Urinary bladder (tissue), 4 donors: Measurements from ENCODE around the gene NR1I3. TPM values are rescaled to one million over a fixed set of nuclear protein-coding genes. Genes with fewer than 3 reads are reported as not detected.

Experiments used
- DNase-seq: peaks from one replicate; pipeline ENCODE4 v3.0.0-alpha.2; 2015; ENCODE audit errors: extremely low spot score
- H3K27ac ChIP-seq: one replicate; pipeline ENCODE4 v1.5.1; 2013; ENCODE audit warnings: low read depth, mild to moderate bottlenecking, moderate library complexity
- H3K36me3 ChIP-seq: one replicate; pipeline ENCODE4 v1.6.1; 2013; ENCODE audit warnings: mild to moderate bottlenecking, moderate library complexity; ENCODE audit not compliant: insufficient read depth
- H3K4me1 ChIP-seq: one replicate; pipeline ENCODE4 v1.6.1; 2013; ENCODE audit warnings: mild to moderate bottlenecking, moderate library complexity; ENCODE audit not compliant: insufficient read depth
- H3K4me3 ChIP-seq: one replicate; pipeline ENCODE4 v1.5.1; 2013; ENCODE audit warnings: low read depth, low read length
- WGBS: extraction: QIAGEN DNeasy Blood & Tissue Kit; methylation state at CpG from one replicate; pipeline ENCODE4 v1.1.7; 2013; 5-methylcytosine and 5-hydroxymethylcytosine counted together
- polyA plus RNA-seq: library from polyadenylated mRNA; stranded (reverse); fragments of 200-250 nt; gene quantifications from one replicate; pipeline ENCODE4 v1.2.3, GENCODE V29; 2013
- total RNA-seq: library from RNA; depleted of rRNA; stranded (reverse); fragments of >200 nt; gene quantifications from one replicate; pipeline ENCODE4 v1.2.3, GENCODE V29; 2014
- donor health status: healthy with polysubstance abuse.
- donor health status: healthy.

NR1I3 gene
- total and polyA plus RNA-seq, 2 donors: 0.27 TPM; not detected in 1

DNA sequence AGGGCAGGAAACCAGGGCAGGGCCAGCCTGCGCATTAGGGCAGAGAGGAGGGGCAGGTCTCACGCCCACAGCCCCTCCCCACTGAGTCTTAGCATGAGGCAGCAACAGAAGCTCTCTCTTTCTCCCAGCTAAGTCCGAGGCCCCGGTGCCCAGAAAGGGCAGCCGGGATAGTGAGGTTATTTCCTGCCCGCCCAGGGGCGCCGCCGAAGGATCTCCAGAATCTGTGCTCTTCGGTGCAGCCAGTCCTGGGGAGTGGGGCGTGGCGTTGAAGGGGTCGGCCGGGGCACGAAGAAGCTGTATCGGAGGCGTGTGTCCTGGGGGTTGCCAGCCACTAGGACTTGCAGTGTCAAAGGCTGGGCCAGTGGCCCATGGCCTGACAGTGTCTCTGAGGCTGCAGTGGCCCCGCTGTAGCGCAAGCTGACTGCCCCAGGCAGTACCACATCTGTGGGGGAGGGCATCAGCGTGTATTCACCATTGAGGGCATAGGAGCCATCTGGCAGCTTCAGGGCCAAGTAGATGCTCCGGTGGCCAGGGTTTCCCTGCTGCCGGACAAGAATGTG is 47.0 kb downstream of the NR1I3 start:
- WGBS: 69% methylated on average over 22 of the region's 22 CpGs
- Histone ChIP-seq H3K36me3 (no peaks in the 10 kb centered on the region), H3K4me1 (no peaks in the 10 kb centered on the region), H3K27ac (no peak overlapping the region), H3K4me3 (no peak overlapping the region)
- no peak for DNase-seq

DNA sequence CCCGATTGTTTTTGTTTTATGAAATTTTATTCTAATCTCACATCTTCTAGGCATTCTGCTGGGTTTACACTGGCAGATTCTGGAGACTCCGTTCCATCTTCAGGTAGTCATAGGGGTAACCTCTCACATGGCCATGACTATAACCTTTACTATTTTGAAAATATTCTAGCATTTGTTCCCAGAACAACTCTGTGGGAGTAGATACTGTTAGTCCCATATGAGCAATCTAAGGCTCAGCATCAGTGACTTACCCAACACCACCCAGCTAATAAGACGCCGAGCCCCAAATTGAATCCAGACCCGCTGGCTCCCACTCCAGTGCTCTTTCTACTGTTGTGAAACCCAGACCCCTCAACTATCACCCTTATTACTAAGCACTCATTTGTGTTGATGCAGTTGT is 49.0 kb downstream of the NR1I3 start:
- Histone ChIP-seq H3K27ac (no peak overlapping the region), H3K4me3 (no peak overlapping the region), H3K4me1 (no peaks in the 10 kb centered on the region), H3K36me3 (no peaks in the 10 kb centered on the region)
- no peak for DNase-seq
- WGBS: 85% methylated on average over 5 of the region's 5 CpGs

DNA sequence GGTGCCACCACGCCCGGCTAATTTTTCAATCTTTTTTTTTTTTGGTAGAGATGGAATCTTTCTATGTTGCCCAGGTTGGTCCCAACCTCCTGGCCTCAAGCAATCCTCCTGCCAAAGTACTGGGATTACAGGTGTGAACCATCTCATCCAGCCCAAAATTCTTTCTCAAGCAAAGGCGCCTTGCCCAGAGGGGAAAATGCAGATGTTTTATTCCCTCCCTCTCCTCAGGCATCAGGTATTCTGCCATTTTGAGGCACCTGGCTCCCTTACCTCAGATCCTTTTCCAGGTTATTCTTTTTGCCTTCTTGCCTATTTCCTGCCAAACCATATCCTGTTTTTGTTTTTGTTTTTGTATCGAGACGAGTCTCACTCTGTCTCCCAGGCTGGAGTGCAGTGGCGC is 49.6 kb downstream of the NR1I3 start:
- Histone ChIP-seq H3K4me1 (no peaks in the 10 kb centered on the region), H3K36me3 (no peaks in the 10 kb centered on the region), H3K27ac (no peak overlapping the region), H3K4me3 (no peak overlapping the region)
- no peak for DNase-seq
- 80% methylated on average over 6 of the region's 6 CpGs for WGBS

DNA sequence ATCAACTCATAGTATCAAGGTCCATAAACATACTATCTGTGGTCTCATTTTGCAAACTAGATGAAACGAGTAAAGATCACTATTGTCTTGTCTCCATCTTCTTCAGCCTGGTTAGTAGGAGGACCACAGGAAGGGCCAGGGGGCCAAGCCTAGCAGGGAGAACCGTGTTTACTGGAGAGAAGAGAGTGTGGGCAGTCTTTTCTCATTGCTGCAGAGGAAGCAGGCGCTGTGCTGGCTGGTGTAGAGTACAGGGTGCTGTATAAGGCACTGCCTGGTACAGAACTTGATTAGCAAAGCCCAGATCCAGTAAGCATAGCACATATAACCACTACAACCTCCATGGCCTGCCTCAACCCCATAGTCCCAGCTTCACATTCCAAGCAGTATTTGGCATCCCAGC is 50.7 kb downstream of the NR1I3 start:
- Histone ChIP-seq H3K4me3 (no peak overlapping the region), H3K36me3 (no peaks in the 10 kb centered on the region), H3K4me1 (no peaks in the 10 kb centered on the region), H3K27ac (no peak overlapping the region)
- no peak for DNase-seq
- 72% methylated on average over 3 of the region's 3 CpGs for WGBS

DNA sequence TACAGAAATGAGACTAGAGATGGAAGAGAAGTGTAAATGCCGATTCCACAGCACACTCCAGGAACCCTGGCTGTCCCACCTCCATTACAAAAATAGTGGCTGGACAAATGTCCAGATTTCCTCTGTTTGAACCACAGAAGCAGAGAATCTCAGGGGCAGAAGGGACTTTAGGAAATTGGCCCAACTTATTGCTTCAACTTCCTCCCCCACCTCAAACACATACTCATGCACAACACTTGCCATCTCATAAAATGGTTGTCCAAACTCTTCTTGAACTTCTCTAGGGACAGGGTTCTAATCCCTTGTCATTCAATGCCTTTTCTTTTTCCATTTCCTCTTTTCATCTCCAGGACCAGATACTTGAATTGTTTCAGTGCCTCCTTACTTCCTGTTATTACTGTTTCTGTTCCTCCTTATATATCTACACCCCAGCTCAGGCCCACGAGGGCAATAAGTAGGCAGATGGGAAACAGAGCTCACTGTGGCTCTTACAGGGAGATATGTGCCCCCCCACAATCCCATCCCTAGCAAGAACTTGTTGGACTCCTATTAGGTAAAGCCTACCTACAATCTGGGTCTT is 52.2 kb downstream of the NR1I3 start:
- H3K4me1 ChIP-seq: no peaks in the 10 kb centered on the region
- DNase-seq: no peak
- no peak overlapping the region for H3K4me3 ChIP-seq
- 30% methylated on average over 2 of the region's 2 CpGs for WGBS
- H3K27ac ChIP-seq: no peak overlapping the region
- H3K36me3 ChIP-seq: no peaks in the 10 kb centered on the region

DNA sequence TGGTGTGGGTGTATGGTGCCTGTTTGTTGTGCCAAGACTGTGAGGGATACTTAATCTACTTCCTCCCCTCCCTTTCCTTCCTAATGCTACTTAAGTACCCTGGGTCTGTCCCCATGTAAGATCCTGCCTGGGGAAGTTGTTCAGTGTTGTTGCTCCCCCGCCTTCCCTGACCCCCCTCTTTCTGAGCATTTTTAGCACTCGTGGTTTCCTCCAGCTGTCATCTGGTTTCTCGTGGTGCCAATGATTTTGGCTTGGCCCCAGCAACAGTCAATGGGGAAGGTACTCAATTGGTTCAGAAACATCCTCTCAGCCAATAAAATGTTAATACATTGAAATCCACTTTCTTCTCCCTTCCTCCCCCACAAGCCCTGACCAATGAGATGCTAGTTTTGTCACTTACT is 52.7 kb downstream of the NR1I3 start:
- no peak overlapping the region for H3K4me3 ChIP-seq
- WGBS: 17% methylated on average over 3 of the region's 3 CpGs
- no peaks in the 10 kb centered on the region for H3K36me3 ChIP-seq
- H3K4me1 ChIP-seq: no peaks in the 10 kb centered on the region
- no peak for DNase-seq
- no peak overlapping the region for H3K27ac ChIP-seq

DNA sequence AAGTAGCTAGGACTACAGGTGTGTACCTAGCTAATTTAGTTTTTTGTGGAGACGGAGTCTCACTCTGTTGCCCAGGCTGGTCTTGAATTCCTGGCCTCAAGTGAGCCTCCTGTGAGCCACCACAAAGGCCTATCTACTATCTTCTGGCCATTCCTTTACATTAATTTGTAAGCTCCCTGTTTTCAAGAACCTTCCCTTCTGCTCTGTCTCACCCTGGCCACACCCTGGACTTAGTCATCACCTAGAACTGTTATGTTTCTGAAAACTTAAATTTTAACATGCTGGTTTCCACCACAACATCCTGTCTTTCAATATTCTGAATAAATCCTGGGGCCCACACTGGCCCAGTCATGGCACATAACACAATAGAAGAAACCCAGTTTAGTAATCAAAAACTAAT is 55.8 kb downstream of the NR1I3 start:
- Histone ChIP-seq H3K27ac (no peak overlapping the region), H3K36me3 (no peaks in the 10 kb centered on the region), H3K4me1 (no peaks in the 10 kb centered on the region), H3K4me3 (no peak overlapping the region)
- WGBS: 91% methylated on average over 1 of the region's 1 CpG
- DNase-seq: no peak

DNA sequence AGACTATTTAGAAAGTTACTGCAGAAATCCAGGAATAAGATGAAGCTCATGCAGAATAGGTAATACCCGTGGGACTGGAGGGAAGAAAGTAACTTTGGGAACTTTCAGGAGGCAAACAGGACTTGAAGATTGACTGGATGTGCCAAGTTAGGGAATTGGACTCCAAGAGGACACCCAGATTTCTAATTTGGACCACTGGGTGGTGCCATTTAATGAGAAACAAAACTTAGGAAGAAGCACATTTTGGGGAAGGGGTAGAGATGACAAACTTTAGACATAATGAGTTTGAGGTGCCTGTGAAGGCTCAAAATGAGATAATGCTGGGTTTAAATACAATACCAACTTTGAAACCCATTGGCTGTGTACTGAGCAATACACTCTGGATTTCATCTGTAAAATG is 57.4 kb downstream of the NR1I3 start:
- WGBS: 68% methylated on average over 1 of the region's 1 CpG
- Histone ChIP-seq H3K4me1 (no peaks in the 10 kb centered on the region), H3K4me3 (no peak overlapping the region), H3K36me3 (no peaks in the 10 kb centered on the region), H3K27ac (no peak overlapping the region)
- DNase-seq: no peak

DNA sequence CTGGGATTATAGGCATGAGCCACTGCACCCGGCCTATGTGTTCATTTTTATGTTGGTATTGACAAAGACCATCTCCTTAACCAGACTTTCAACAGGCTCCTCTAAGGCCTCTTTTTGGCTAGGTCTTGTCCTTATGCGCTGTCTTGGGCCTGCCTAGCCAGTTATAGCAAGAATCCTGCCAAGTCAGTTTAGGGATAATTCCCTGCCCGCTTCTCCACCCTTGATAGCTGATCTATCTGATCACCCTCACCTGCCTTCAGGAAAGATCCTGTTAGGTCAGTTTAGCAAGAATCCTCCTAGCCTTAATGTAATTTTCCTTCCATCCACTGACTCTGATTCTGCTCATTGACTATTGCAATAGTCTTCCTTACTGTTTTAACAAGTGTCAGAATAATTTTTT is 58.3 kb downstream of the NR1I3 start:
- H3K4me3 ChIP-seq: no peak overlapping the region
- no peaks in the 10 kb centered on the region for H3K36me3 ChIP-seq
- no peak for DNase-seq
- 88% methylated on average over 3 of the region's 3 CpGs for WGBS
- no peaks in the 10 kb centered on the region for H3K4me1 ChIP-seq
- H3K27ac ChIP-seq: no peak overlapping the region

Other genes with a start within 250 kb of the NR1I3 start
- gene F11R, start 217.1 kb downstream of the NR1I3 start, total RNA-seq: 35.2 TPM
- 23.4 TPM for gene F11R, start 217.1 kb downstream of the NR1I3 start, polyA plus RNA-seq
- gene TSTD1, start 199.2 kb downstream of the NR1I3 start, total RNA-seq: 23.1 TPM
- 36.7 TPM for gene TSTD1, start 199.2 kb downstream of the NR1I3 start, polyA plus RNA-seq
- gene USF1, start 192.2 kb downstream of the NR1I3 start, total RNA-seq: 46.7 TPM
- gene USF1, start 192.2 kb downstream of the NR1I3 start, polyA plus RNA-seq: 55.9 TPM
- gene ARHGAP30, start 168.3 kb downstream of the NR1I3 start, total RNA-seq: 2.9 TPM
- gene ARHGAP30, start 168.3 kb downstream of the NR1I3 start, polyA plus RNA-seq: 5.1 TPM
- 12.2 TPM for gene NECTIN4, start 148.6 kb downstream of the NR1I3 start, total RNA-seq
- gene NECTIN4, start 148.6 kb downstream of the NR1I3 start, polyA plus RNA-seq: 5.0 TPM
- gene KLHDC9, start 139.8 kb downstream of the NR1I3 start, total RNA-seq: 1.3 TPM
- 8.4 TPM for gene KLHDC9, start 139.8 kb downstream of the NR1I3 start, polyA plus RNA-seq
- gene PFDN2, start 120.2 kb downstream of the NR1I3 start, total RNA-seq: 9.8 TPM
- gene PFDN2, start 120.2 kb downstream of the NR1I3 start, polyA plus RNA-seq: 108 TPM
- gene NIT1, start 120.1 kb downstream of the NR1I3 start, total RNA-seq: 18.9 TPM
- gene NIT1, start 120.1 kb downstream of the NR1I3 start, polyA plus RNA-seq: 49.5 TPM
- 16.9 TPM for gene DEDD, start 105.5 kb downstream of the NR1I3 start, total RNA-seq
- 43.0 TPM for gene DEDD, start 105.5 kb downstream of the NR1I3 start, polyA plus RNA-seq
- 82.4 TPM for gene UFC1, start 84.2 kb downstream of the NR1I3 start, total RNA-seq
- gene UFC1, start 84.2 kb downstream of the NR1I3 start, polyA plus RNA-seq: 119 TPM
- gene USP21, start 78.7 kb downstream of the NR1I3 start, total RNA-seq: 12.5 TPM
- 28.4 TPM for gene USP21, start 78.7 kb downstream of the NR1I3 start, polyA plus RNA-seq
- 13.9 TPM for gene PPOX, start 71.8 kb downstream of the NR1I3 start, total RNA-seq
- 25.9 TPM for gene PPOX, start 71.8 kb downstream of the NR1I3 start, polyA plus RNA-seq
- gene B4GALT3, start 60.7 kb downstream of the NR1I3 start, total RNA-seq: 15.3 TPM
- 21.5 TPM for gene B4GALT3, start 60.7 kb downstream of the NR1I3 start, polyA plus RNA-seq
- gene ADAMTS4, start 39.1 kb downstream of the NR1I3 start, total RNA-seq: 4.4 TPM
- gene ADAMTS4, start 39.1 kb downstream of the NR1I3 start, polyA plus RNA-seq: 19.6 TPM
- 71.9 TPM for gene NDUFS2, start 35.8 kb downstream of the NR1I3 start, total RNA-seq
- gene NDUFS2, start 35.8 kb downstream of the NR1I3 start, polyA plus RNA-seq: 100 TPM
- gene FCER1G, start 22.9 kb downstream of the NR1I3 start, total RNA-seq: 15.9 TPM
- gene FCER1G, start 22.9 kb downstream of the NR1I3 start, polyA plus RNA-seq: 161 TPM
- not detected for gene APOA2, start 14.6 kb downstream of the NR1I3 start, total RNA-seq
- gene APOA2, start 14.6 kb downstream of the NR1I3 start, polyA plus RNA-seq: 5.4 TPM
- gene TOMM40L, start 12.1 kb downstream of the NR1I3 start, total RNA-seq: 6.0 TPM
- 14.3 TPM for gene TOMM40L, start 12.1 kb downstream of the NR1I3 start, polyA plus RNA-seq
- gene PCP4L1, start 20.5 kb upstream of the NR1I3 start, total RNA-seq: 22.8 TPM
- gene PCP4L1, start 20.5 kb upstream of the NR1I3 start, polyA plus RNA-seq: 39.2 TPM
- gene MPZ, start 71.8 kb upstream of the NR1I3 start, total RNA-seq: 27.1 TPM
- 10.2 TPM for gene MPZ, start 71.8 kb upstream of the NR1I3 start, polyA plus RNA-seq
- gene SDHC, start 76.2 kb upstream of the NR1I3 start, total RNA-seq: 29.4 TPM
- 160 TPM for gene SDHC, start 76.2 kb upstream of the NR1I3 start, polyA plus RNA-seq
- not detected for gene CFAP126, start 129.7 kb upstream of the NR1I3 start, total RNA-seq
- not detected for gene CFAP126, start 129.7 kb upstream of the NR1I3 start, polyA plus RNA-seq